Measurements from ENCODE around the gene FRMD4B.

FRMD4B gene

GRCh38 chr3:69405067-69405466 is 19.2 kb upstream of the FRMD4B start:
- no peak for DNase-seq (ENCODE audit: low spot score)

- DNase-seq (ENCODE audit: low spot score): no peak
Measured at GRCh38 chr3:69403454-69403853, 17.6 kb upstream of the FRMD4B start.

- DNase-seq (ENCODE audit: low spot score): no peak
Measured at GRCh38 chr3:69400683-69401082, 14.8 kb upstream of the FRMD4B start.

- no peak for DNase-seq (ENCODE audit: low spot score)
Measured at GRCh38 chr3:69392850-69393249, 7.0 kb upstream of the FRMD4B start.

GRCh38 chr3:69392415-69392814 is 6.5 kb upstream of the FRMD4B start:
- DNase-seq (ENCODE audit: low spot score): no peak

GRCh38 chr3:69391554-69391953 is 5.7 kb upstream of the FRMD4B start:
- DNase-seq (ENCODE audit: low spot score): no peak

GRCh38 chr3:69390771-69391170 is 4.9 kb upstream of the FRMD4B start:
- DNase-seq (ENCODE audit: low spot score): no peak

- DNase-seq (ENCODE audit: low spot score): no peak
Measured at GRCh38 chr3:69389520-69390248, 3.8 kb upstream of the FRMD4B start.

GRCh38 chr3:69388241-69388640 is 2.4 kb upstream of the FRMD4B start:
- DNase-seq (ENCODE audit: low spot score): no peak

- no peak for DNase-seq (ENCODE audit: low spot score)
Measured at GRCh38 chr3:69386556-69387385, 883 bp upstream of the FRMD4B start.

- DNase-seq (ENCODE audit: low spot score): no peak
Measured at GRCh38 chr3:69385123-69385722, 665 bp downstream of the FRMD4B start.

GRCh38 chr3:69384326-69384725 is 1.6 kb downstream of the FRMD4B start:
- no peak for DNase-seq (ENCODE audit: low spot score)

GRCh38 chr3:69379661-69380060 is 6.2 kb downstream of the FRMD4B start:
- no peak for DNase-seq (ENCODE audit: low spot score)

GRCh38 chr3:69378112-69378802 is 7.6 kb downstream of the FRMD4B start:
- no peak for DNase-seq (ENCODE audit: low spot score)

GRCh38 chr3:69377262-69377661 is 8.6 kb downstream of the FRMD4B start:
- no peak for DNase-seq (ENCODE audit: low spot score)

GRCh38 chr3:69376731-69377130 is 9.2 kb downstream of the FRMD4B start:
- DNase-seq (ENCODE audit: low spot score): no peak

GRCh38 chr3:69371816-69372215 is 14.1 kb downstream of the FRMD4B start:
- DNase-seq (ENCODE audit: low spot score): no peak

GRCh38 chr3:69370901-69371301 is 15.0 kb downstream of the FRMD4B start:
- no peak for DNase-seq (ENCODE audit: low spot score)

GRCh38 chr3:69370156-69370883 is 15.6 kb downstream of the FRMD4B start:
- peak; percentile 6 for DNase-seq (ENCODE audit: low spot score)

GRCh38 chr3:69368129-69368741 is 17.7 kb downstream of the FRMD4B start:
- no peak for DNase-seq (ENCODE audit: low spot score)

- no peak for DNase-seq (ENCODE audit: low spot score)
Measured at GRCh38 chr3:69367586-69367985, 18.3 kb downstream of the FRMD4B start.

Measured in hematopoietic multipotent progenitor cell treated with erythropoietin and hydrocortisone succinate and interleukin-3 and kit ligand, for 15 days (in vitro differentiated cells).